Activated CD8-positive, alpha-beta memory T cell treated with anti-CD3 and anti-CD28 coated beads for 1 hour (primary cell): Measurements from ENCODE around the gene HOXA6.

Source experiments
- DNase-seq, 2 donors: peaks; one replicate each; pipeline ENCODE4 v3.0.0-alpha.2; 2020; ENCODE audit warnings: low read depth in 1 of 2; ENCODE audit errors: extremely low read depth in 1 of 2

The HOXA6 gene

GRCh38 chr7:27112361-27112760, 35.2 kb downstream of the HOXA6 start:
- no peak for DNase-seq

DNA sequence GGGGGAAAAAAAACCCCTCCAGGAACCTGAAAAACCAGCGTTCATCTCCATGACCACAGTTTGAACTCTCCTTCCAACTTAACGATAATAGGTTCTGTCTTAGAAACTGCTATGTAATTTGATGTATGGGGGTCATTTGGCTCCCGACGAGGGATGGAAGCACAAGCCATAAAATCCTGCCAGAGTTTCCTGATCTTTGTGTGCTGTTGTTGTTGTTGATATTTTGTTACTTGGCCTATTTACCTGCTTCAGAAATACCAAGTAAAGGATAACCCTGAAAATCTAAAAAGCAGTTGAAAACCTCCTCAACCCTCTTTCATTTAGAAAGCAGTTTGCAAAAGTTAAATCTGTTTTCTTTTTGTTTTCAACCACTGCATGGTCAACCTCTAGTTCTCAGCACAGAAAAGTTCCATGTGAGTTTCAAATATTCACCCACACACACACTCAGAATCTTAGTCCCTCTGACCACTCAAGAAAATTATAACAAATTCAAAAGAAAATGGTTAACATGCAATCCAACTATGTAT, 35.8 kb downstream of the HOXA6 start:
- no peak for DNase-seq

DNA sequence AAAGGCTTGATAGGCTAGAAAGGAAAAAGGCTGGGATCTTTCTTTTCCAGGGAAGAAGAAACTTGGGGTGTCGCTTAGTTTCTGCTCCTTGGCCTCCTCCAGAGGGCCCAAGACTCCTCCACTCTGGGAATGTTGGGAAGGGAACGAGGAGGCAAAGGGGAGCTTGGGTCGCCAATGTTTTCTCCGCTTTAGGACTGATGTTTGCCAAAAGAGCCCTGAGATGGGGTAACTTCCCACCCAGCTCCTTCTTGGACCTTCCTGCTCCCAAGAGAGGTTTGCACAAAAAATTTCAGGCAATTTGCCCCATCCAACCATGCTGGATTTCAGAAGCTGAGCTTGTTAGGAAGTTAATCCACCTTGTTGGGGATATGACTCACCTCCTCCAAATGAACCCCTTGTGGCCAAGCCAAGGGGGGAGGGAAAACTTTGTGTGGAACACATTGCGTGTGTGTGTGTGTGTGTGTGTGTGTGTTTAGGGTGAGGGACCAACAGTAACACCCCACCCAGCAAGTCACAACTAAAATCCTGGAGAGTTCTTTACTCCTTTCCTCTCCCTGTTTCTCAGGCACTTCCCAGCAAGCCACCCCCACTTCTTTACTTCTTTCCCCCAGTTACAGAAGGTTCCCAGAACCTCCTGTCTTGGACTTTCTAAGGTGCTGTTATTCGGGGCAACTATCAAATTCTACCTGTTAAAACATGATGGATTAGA, 36.4 kb downstream of the HOXA6 start:
- no peak for DNase-seq

- DNase-seq, result no peak
These were observed 37.2 kb downstream of the HOXA6 start for GRCh38 chr7:27110186-27111031.

DNA sequence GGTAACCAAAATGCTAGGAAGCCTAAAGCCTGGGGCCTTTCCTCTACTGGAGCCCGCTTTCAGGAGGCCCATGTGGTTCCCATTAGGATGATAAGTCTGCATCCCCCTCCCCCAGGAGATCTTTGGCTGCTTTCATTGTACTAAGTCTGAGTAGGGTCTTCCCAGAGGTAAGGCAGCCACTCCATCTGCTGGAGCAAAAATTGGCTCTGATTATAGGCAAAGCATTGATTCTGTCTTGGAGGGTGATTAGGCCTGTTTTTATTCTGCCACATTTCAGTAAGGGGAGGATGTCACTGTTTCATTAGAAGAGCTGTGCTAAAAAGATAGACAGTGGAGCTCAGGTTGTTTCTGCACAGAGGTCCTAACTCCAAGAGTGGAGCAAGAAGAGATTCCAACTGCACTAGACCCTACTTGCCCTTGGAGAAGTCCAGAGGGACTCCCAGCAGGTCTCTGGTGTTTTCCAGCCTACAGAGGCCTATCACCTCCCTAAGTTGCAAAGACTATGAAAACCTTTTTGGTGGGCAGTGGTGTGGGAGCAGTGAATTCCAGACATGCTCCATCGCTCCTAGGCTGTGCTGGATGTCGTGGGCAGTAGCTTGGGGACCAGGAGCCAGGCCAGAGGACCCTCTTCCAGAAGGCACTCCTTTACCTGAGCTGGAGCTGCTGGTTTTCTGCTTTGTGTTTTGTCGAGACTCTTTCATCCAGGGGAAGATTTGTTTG, 37.9 kb downstream of the HOXA6 start:
- no peak for DNase-seq

DNA sequence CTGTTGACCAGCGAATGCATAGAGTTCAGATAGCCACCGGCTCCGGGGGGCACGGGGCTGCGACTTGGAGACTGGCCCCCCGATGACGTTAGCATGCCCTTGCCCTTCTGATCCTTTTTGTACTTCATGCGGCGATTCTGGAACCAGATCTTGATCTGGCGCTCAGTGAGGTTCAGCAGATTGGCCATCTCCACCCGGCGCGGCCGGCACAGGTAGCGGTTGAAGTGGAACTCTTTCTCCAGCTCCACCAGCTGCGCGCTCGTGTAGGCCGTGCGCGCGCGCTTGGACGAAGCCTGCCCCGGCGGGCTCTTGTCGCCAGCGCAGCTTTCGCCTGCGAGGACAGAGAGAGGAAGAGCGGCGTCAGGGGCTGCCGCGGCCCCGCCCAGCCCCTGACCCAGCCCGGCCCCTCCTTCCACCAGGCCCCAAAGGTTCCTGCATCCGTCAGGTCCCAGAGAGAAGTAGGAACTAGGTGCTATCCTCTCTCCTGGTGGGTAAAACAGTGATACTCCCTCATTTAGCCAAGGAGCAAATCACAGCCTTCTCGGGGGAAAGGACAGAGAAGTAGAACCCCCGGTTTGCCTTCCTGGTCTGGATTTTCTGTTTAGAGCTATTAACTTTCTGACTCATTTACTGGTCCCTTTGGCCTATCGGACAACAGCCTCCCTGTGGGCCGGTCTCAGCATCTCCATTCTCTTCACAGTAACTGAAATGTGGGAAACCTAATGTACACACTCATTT, 39.0 kb downstream of the HOXA6 start:
- DNase-seq, result no peak

DNA sequence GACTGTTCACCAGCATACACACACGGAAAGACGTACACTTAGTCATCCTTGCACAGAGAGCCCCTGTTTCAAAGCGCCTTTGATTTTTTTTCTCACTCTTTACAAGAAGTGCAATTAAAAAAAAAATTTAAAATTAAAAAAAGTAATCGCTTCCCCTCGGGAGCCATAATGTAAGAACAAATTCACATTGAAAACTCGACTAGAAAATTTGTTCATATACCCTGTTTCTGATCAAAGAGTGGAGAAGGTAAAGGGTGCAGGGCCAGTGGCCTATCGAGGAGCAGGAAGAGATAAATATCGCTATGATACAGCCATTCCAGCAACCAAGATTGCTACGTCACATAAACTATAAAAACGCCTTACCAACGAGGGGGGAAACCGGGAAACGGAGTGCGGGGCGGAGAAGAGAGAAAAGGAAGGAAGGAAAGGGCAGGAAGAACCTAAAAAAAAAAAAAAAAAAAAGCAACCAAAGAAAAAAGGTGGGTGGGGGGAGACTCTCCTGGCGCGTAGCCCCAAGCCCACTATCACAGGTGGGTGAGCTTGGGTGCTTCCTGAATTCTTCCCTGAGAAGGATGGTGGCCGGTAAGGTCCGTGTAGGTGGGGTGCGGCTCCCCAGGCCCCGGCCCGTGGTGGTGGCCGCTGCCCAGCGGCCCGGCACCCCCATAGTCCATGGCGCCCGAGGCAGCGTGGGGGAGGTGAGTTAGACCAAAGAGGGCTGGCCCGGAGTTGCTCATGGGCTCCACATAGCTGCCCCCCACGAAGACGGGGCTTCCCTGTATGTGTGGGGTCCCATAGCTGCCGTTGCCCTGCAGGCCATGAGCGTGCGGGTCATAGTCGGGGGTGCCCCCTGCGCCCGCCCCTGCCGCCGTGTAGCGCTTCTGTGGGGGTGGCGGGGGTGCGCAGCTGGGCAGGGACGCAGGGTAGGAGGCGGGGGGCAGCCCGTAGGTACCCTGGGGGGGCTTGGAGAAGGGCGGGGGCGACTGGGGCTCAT, 39.9 kb downstream of the HOXA6 start:
- no peak for DNase-seq

GRCh38 chr7:27106901-27107240, 40.7 kb downstream of the HOXA6 start:
- no peak for DNase-seq

GRCh38 chr7:27106181-27106900, 41.2 kb downstream of the HOXA6 start:
- no peak for DNase-seq

DNA sequence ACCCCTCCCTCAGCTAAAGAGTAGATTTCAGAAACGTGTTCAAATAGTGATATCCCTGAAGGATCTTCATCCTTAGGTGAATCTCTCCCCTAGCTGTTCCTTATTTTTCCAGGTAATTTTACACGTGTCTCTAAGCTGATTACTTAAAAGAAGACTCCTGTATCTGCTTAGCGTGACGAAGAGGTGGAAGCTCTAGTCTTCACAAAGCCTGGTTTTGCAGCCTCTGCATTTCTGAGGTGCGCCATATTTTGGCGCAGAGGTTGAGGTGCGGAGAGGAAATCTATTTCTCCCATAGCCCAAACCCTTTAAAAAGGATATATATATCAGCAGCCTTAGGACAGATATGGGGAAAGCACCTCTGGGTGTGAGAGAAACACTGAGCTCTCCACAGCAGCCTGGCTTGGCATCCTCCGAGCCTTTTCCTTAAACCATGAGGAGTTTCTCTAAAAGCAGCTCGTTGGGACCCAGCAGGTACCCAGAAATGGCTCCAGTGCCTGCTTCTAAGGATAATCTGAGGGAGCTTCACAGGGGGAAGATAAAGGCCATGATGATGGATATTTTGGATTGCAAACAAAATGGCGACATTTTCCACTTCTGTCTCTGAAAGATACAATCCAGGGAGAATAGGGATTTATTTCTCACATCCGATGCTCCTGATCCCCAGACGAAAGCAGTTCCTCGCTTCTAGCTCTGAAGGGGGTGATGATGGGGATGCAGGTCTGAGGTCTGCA, 42.1 kb downstream of the HOXA6 start:
- no peak for DNase-seq

DNA sequence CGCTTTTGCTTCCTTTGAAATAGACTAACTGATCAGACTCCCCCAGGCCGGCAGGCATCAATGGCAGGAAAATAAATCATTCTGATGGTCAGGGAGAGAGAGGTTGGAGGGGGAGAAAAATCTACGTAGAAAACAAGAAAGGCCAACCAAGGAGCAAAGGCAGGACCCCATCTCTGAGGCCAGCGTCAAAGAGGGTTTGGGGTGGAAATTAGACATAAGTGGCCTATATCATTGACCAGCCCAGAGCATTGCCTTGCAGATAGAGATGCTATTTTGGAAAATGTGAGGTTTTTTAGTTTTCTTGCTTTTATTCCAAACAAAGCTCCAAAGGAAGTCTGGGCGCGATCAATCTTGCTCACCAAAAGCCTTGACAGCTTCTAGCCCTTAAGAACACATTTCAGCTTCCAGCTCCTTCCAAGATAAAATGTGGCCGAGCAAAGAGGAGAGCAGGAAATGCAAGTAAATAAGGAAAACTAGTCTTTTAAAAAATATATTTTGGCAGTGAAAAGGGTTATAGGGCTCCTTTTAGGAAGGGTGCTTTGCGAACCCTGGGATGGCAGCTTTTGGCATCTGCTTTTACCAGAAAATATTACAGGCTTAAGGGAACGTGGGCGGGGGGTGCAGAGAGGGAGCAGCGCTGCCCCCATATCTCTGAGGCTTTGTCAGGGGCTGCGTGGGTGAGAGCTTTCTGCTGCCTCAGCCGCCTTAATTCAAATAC, 43.1 kb downstream of the HOXA6 start:
- DNase-seq, result no peak

DNA sequence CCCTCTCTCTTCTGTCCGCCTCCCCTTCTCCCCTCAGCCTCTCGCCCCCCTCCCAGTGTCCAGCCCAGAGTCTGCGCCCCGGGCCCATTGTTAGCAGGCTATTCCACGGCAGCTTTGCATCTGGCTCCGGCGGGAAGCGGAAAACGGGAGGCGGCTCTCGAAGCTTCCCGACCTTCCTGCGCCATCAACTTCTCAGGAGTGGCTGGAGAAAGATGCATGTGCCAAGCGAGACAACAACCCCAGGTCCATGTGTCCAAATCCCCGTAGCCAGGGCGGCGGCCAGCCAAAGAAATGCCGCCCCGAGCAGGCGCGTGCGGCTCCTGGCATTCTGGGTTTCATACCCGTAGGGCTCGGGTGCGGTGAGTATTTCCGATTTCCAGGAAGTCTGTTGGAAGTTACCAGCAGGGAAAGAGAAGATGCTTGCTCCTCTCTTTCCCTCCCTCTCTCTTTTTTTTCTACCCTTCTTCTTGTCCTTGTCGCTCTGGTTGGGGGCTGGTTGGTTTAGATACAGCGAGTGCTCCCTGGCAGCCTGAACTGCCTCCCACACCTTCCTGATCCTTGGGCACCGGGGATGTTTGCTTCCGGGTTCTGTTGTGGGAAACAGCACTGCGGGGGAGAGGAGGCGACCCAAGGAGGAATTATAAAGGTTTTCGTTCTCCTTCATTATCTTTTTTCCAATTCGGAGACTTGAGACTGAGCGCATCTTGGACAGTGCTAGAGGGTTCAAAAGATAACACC, 43.9 kb downstream of the HOXA6 start:
- no peak for DNase-seq

- DNase-seq, result no peak
These were observed 44.8 kb downstream of the HOXA6 start, which contains the start of gene HOXA2 for GRCh38 chr7:27102581-27103442. TSS of gene HOXA2 (minus strand) at chr7:27102683. CDS start at chr7:27102500, 183 bp downstream.

DNA sequence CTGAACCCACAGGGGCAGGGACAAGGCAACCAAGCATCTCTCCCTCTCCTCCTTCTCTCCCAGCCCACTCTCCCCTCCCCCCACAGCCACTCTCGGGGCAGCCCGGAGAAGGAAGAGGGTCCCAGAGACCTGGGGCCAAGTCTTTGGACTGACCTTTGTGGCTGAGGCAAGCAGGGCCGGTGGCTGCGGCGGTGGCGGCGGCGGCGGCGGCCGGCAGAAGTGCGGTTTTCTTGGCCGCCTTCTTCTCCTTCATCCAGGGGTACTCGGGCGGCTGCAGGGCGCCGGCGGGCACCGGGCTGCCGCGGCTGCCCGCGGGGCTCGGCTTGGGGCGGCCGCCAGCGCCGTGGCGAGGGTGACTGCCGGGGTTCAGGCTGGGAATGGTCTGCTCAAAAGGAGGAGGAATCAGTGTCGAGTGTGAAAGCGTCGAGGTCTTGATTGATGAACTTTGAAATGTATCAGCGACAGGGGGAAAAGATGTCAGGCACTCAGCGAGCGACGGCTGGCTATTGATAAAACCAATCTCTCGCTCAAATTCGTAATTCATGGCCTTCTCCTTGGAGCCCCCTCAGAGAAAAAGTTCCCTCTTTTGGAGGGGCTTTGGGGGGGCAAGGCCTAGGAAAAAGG, 45.5 kb downstream of the HOXA6 start:
- DNase-seq, result no peak

- no peak for DNase-seq
These were observed 46.2 kb downstream of the HOXA6 start for GRCh38 chr7:27101171-27101956.
